Measurements from ENCODE around the gene SERPINB8. TPM values are rescaled to one million over a fixed set of nuclear protein-coding genes. Genes with fewer than 3 reads are reported as not detected.

SERPINB8 gene
- polyA plus RNA-seq, 1 donor (not counting 4 experiments of a cell fraction or from before 2014, with no cell fraction given): 48.9 TPM

- Histone ChIP-seq H3K36me3 (ENCODE audit: control insufficient read depth in 2 of 2, extremely low read depth in 1 of 2, insufficient read depth in 2 of 2, low read length in 2 of 2) (no peaks in the 10 kb centered on the region), H3K27me3 (ENCODE audit: control insufficient read depth, extremely low read depth, insufficient read depth, low read length) (no peaks in the 10 kb centered on the region), H4K20me1 (ENCODE audit: control insufficient read depth, extremely low read depth, insufficient read depth, low read length) (no peaks in the 10 kb centered on the region), H2AFZ (ENCODE audit: control insufficient read depth, low read length) (peak overlapping the region; percentile 3), H3K4me3 (ENCODE audit: control insufficient read depth in 2 of 3, extremely low read depth in 1 of 3, insufficient read depth in 2 of 3, low read depth in 1 of 3, low read length in 3 of 3) (no peak overlapping the region), H3K4me1 (ENCODE audit: control insufficient read depth, extremely low read depth, insufficient read depth, low read length) (peaks cover 23% of the 10 kb centered on the region), H3K27ac (ENCODE audit: control insufficient read depth, insufficient read depth, low read length) (peak overlapping the region; percentile 44), H3K9ac (ENCODE audit: control insufficient read depth, extremely low read depth, insufficient read depth, low read length) (no peak overlapping the region), H3K79me2 (ENCODE audit: control insufficient read depth, insufficient read depth, low read length) (no peaks in the 10 kb centered on the region), H3K9me3 (ENCODE audit: control insufficient read depth, low read depth, low read length) (no peaks in the 10 kb centered on the region), H3K4me2 (ENCODE audit: control insufficient read depth, extremely low read depth, insufficient read depth, low read depth, low read length) (no peak overlapping the region), H3K9me1 (ENCODE audit: control insufficient read depth, extremely low read depth, insufficient read depth, low read length) (no peaks in the 10 kb centered on the region)
- TF ChIP-seq EZH2 (IDR thresholded peaks at IDR 0.05; ENCODE audit: low read length): no peak
- TF ChIP-seq, protein P1, sequence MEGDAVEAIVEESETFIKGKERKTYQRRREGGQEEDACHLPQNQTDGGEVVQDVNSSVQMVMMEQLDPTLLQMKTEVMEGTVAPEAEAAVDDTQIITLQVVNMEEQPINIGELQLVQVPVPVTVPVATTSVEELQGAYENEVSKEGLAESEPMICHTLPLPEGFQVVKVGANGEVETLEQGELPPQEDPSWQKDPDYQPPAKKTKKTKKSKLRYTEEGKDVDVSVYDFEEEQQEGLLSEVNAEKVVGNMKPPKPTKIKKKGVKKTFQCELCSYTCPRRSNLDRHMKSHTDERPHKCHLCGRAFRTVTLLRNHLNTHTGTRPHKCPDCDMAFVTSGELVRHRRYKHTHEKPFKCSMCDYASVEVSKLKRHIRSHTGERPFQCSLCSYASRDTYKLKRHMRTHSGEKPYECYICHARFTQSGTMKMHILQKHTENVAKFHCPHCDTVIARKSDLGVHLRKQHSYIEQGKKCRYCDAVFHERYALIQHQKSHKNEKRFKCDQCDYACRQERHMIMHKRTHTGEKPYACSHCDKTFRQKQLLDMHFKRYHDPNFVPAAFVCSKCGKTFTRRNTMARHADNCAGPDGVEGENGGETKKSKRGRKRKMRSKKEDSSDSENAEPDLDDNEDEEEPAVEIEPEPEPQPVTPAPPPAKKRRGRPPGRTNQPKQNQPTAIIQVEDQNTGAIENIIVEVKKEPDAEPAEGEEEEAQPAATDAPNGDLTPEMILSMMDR (optimal IDR thresholded peaks at IDR 0.05 in 1 of 3, IDR thresholded peaks at IDR 0.05 in 1 of 3, conservative IDR thresholded peaks at IDR 0.05 in 1 of 3; ENCODE audit: extremely low read depth in 1 of 3, insufficient read depth in 2 of 3, low read length in 3 of 3): no peak
- DNase-seq (ENCODE audit: low read depth, low spot score) (no peak), FAIRE-seq (no peak)
- dilution Hi-C loops (cut with MboI; ENCODE audit: extremely low pct_ligation_motif_present, low sequenced_read_pairs): no loop called here
These were observed 4.1 kb upstream of the SERPINB8 start for GRCh38 chr18:63965716-63966330.

- Histone ChIP-seq H3K27me3 (ENCODE audit: control insufficient read depth, extremely low read depth, insufficient read depth, low read length) (no peaks in the 10 kb centered on the region), H3K4me3 (ENCODE audit: control insufficient read depth in 2 of 3, extremely low read depth in 1 of 3, insufficient read depth in 2 of 3, low read depth in 1 of 3, low read length in 3 of 3) (peak overlapping the region; percentile 76 to 90 (median 86)), H3K4me2 (ENCODE audit: control insufficient read depth, extremely low read depth, insufficient read depth, low read depth, low read length) (peak overlapping the region; percentile 95), H3K36me3 (ENCODE audit: control insufficient read depth in 2 of 2, extremely low read depth in 1 of 2, insufficient read depth in 2 of 2, low read length in 2 of 2) (peaks cover 0 to 8% of the 10 kb centered on the region in 2 experiments), H3K79me2 (ENCODE audit: control insufficient read depth, insufficient read depth, low read length) (peaks cover 35% of the 10 kb centered on the region), H4K20me1 (ENCODE audit: control insufficient read depth, extremely low read depth, insufficient read depth, low read length) (no peaks in the 10 kb centered on the region), H3K9me3 (ENCODE audit: control insufficient read depth, low read depth, low read length) (no peaks in the 10 kb centered on the region), H3K27ac (ENCODE audit: control insufficient read depth, insufficient read depth, low read length) (peak overlapping the region; percentile 93), H3K9ac (ENCODE audit: control insufficient read depth, extremely low read depth, insufficient read depth, low read length) (peak overlapping the region; percentile 96), H3K4me1 (ENCODE audit: control insufficient read depth, extremely low read depth, insufficient read depth, low read length) (peaks cover 35% of the 10 kb centered on the region), H2AFZ (ENCODE audit: control insufficient read depth, low read length) (peak overlapping the region; percentile 84), H3K9me1 (ENCODE audit: control insufficient read depth, extremely low read depth, insufficient read depth, low read length) (no peaks in the 10 kb centered on the region)
- dilution Hi-C loops (cut with MboI; ENCODE audit: extremely low pct_ligation_motif_present, low sequenced_read_pairs): no loop called here
- FAIRE-seq (no peak), DNase-seq (ENCODE audit: low read depth, low spot score) (no peak)
- TF ChIP-seq, protein P1 (optimal IDR thresholded peaks at IDR 0.05 in 1 of 3, IDR thresholded peaks at IDR 0.05 in 1 of 3, conservative IDR thresholded peaks at IDR 0.05 in 1 of 3; ENCODE audit: extremely low read depth in 1 of 3, insufficient read depth in 2 of 3, low read length in 3 of 3): no peak
- no peak for TF ChIP-seq EZH2 (IDR thresholded peaks at IDR 0.05; ENCODE audit: low read length)
These were observed 926 bp downstream of the SERPINB8 start for GRCh38 chr18:63970809-63971205.
